OCI-LY7 (cell line): ENCODE measurements around the gene MYO18A.

Experiments used
- EZH2phosphoT487 ChIP-seq: fragments of 200-600 bp; sonication (generic); IDR thresholded peaks from 2 replicates; pipeline ENCODE4 v1.6.1; 2018; ENCODE audit warnings: low read depth, borderline replicate concordance, mild to moderate bottlenecking, mixed run types, antibody characterized with exemption, low read length, moderate library complexity, mixed read lengths
- TF ChIP-seq, protein P1 (sequence below): fragments of 200-600 bp; sonication (generic); conservative IDR thresholded peaks from 2 replicates; pipeline ENCODE4 v1.5.1; 2014; ENCODE audit warnings: mild to moderate bottlenecking, antibody characterized with exemption, low read length, moderate library complexity, mixed read lengths

GRCh38 chr17:29115961-29116803 lies 64.0 kb downstream of the MYO18A start:
- TF ChIP-seq, protein P1, sequence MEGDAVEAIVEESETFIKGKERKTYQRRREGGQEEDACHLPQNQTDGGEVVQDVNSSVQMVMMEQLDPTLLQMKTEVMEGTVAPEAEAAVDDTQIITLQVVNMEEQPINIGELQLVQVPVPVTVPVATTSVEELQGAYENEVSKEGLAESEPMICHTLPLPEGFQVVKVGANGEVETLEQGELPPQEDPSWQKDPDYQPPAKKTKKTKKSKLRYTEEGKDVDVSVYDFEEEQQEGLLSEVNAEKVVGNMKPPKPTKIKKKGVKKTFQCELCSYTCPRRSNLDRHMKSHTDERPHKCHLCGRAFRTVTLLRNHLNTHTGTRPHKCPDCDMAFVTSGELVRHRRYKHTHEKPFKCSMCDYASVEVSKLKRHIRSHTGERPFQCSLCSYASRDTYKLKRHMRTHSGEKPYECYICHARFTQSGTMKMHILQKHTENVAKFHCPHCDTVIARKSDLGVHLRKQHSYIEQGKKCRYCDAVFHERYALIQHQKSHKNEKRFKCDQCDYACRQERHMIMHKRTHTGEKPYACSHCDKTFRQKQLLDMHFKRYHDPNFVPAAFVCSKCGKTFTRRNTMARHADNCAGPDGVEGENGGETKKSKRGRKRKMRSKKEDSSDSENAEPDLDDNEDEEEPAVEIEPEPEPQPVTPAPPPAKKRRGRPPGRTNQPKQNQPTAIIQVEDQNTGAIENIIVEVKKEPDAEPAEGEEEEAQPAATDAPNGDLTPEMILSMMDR = peak; percentile 74
- TF ChIP-seq EZH2phosphoT487 = no peak
